Glutamatergic neuron (in vitro differentiated cells): ENCODE data around the gene TMEM18. TPM values are rescaled to one million over a fixed set of nuclear protein-coding genes. Genes with fewer than 3 reads are reported as not detected.

Experiments used
- DNase-seq: peaks from one replicate; pipeline ENCODE4 v3.0.0; 2022
- H3K27ac Mint-ChIP-seq: one replicate; pipeline ENCODE4 v1.8.0; 2020; ENCODE audit warnings: mild to moderate bottlenecking, mixed read lengths, inconsistent platforms; ENCODE audit not compliant: unreplicated experiment
- H3K27me3 Mint-ChIP-seq: one replicate; pipeline ENCODE4 v1.8.0; 2020; ENCODE audit warnings: mild to moderate bottlenecking, moderate library complexity, mixed read lengths, inconsistent platforms; ENCODE audit not compliant: unreplicated experiment
- H3K36me3 Mint-ChIP-seq: one replicate; pipeline ENCODE4 v1.8.0; 2020; ENCODE audit warnings: mild to moderate bottlenecking, mixed read lengths, inconsistent platforms; ENCODE audit not compliant: unreplicated experiment
- H3K4me1 Mint-ChIP-seq: one replicate; pipeline ENCODE4 v1.8.0; 2020; ENCODE audit warnings: mild to moderate bottlenecking, low read depth, mixed read lengths, inconsistent platforms; ENCODE audit not compliant: unreplicated experiment
- H3K4me3 Mint-ChIP-seq: one replicate; pipeline ENCODE4 v1.8.0; 2020; ENCODE audit warnings: mild to moderate bottlenecking, mixed read lengths, inconsistent platforms; ENCODE audit not compliant: unreplicated experiment
- H3K9me3 Mint-ChIP-seq: one replicate; pipeline ENCODE4 v1.8.0; 2020; ENCODE audit warnings: mild to moderate bottlenecking, moderate library complexity, mixed read lengths, inconsistent platforms; ENCODE audit not compliant: unreplicated experiment
- total RNA-seq: library from RNA; stranded (reverse); fragmentation: NEBNext Ultra II Directional; extraction: Animal tissue kit (Norgen Biotek cat#: 25700); gene quantifications from one replicate; pipeline ENCODE4 v1.2.1, GENCODE V29; 2021; ENCODE audit not compliant: unreplicated experiment
- TF ChIP-seq, protein P1 (sequence below): fragments of 200-600 bp; sonication (generic); IDR thresholded peaks from one replicate; pipeline ENCODE4 v1.5.0; 2021; ENCODE audit not compliant: partially characterized antibody, unreplicated experiment

TMEM18 gene
- total RNA-seq, 1 donor from 2014 or later, result 22.0 TPM

DNA sequence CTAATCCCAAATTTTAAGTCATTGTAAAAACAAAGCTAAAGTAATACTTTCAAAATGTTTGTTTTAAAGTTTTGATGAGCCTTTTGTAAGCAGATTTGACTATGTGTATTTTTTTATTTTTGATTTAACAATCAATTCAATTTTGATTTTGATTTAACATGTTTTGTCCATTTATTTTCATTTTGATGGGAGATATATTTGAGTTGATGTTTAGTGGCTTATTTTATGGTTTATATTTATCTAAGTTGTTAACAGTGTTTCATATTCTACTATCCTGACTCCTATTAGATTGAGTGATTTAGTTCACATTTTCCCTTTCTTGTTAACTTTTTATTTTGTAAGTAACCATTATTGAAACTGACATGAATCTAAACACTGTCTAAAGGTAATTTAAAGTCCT is 44.7 kb downstream of the TMEM18 start:
- Mint-ChIP-seq H3K27me3 (no peaks in the 10 kb centered on the region), H3K4me1 (peaks cover 15% of the 10 kb centered on the region), H3K4me3 (no peak overlapping the region), H3K36me3 (peaks cover 11% of the 10 kb centered on the region), H3K9me3 (peaks cover 4% of the 10 kb centered on the region), H3K27ac (no peak overlapping the region)
- TF ChIP-seq, protein P1, sequence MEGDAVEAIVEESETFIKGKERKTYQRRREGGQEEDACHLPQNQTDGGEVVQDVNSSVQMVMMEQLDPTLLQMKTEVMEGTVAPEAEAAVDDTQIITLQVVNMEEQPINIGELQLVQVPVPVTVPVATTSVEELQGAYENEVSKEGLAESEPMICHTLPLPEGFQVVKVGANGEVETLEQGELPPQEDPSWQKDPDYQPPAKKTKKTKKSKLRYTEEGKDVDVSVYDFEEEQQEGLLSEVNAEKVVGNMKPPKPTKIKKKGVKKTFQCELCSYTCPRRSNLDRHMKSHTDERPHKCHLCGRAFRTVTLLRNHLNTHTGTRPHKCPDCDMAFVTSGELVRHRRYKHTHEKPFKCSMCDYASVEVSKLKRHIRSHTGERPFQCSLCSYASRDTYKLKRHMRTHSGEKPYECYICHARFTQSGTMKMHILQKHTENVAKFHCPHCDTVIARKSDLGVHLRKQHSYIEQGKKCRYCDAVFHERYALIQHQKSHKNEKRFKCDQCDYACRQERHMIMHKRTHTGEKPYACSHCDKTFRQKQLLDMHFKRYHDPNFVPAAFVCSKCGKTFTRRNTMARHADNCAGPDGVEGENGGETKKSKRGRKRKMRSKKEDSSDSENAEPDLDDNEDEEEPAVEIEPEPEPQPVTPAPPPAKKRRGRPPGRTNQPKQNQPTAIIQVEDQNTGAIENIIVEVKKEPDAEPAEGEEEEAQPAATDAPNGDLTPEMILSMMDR, result no peak
- no peak for DNase-seq

DNA sequence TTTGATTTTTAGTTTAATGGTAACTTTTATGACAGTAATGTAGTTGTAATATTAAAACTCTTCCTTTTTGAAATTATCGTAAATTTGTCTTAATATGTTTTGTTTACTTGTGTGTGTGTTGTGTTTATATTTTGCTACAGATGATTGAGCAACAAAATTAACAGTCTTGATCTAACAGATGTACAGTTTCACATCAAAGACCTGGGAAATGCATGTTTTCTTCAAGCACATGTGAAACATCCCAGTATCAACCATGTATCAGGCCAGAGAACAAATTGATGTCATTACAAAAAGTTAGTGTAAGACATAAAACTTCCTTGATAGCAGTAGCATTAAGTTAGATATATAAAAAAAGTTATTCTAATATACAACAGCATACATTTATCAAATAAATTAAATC is 45.5 kb downstream of the TMEM18 start:
- peaks cover 15% of the 10 kb centered on the region for H3K4me1 Mint-ChIP-seq
- TF ChIP-seq, protein P1, result no peak
- H3K27me3 Mint-ChIP-seq, result no peaks in the 10 kb centered on the region
- H3K27ac Mint-ChIP-seq, result no peak overlapping the region
- no peak overlapping the region for H3K4me3 Mint-ChIP-seq
- H3K36me3 Mint-ChIP-seq, result peaks cover 11% of the 10 kb centered on the region
- no peak for DNase-seq
- no peaks in the 10 kb centered on the region for H3K9me3 Mint-ChIP-seq

DNA sequence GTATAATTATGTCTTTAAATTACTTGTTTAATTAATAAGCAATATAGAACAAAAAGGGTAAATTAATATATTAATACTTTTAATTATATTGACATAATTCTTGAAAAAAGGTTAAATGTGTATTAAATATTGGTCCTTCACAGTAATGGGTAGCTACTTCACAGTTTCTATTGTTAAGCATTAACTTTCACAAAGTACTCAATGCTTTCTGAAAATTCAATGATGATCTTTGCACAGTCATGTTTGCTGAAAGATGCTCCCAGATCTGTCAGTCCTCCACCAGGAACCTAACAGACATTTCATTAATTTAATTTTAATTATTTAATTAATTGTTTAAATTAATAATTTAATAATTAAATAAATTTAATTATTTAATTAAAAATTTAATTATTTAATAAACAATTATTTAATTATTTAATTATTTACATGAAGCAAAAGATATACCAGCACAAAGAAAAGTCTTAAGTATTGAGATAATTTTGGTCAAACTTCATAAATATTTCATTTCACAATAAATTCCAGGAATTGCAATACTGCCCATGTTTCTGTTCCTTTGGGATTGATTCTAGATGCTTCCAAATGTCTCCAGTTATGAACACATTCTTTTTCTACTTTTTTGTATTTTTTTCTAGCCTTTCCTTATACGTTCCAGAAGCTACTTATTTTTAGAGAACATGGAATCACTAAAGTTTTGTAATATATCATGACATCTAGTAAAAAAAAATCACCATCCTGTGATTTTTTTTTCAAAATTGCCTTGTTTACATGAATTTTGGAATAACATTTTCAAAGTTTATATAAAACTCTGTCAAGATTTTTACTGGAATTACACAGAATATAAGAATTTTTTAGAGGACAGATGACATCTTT is 46.5 kb downstream of the TMEM18 start:
- H3K9me3 Mint-ChIP-seq, result no peaks in the 10 kb centered on the region
- no peak overlapping the region for H3K4me3 Mint-ChIP-seq
- H3K4me1 Mint-ChIP-seq, result peaks cover 15% of the 10 kb centered on the region
- peaks cover 11% of the 10 kb centered on the region for H3K36me3 Mint-ChIP-seq
- DNase-seq, result no peak
- TF ChIP-seq, protein P1, result no peak
- H3K27me3 Mint-ChIP-seq, result no peaks in the 10 kb centered on the region
- no peak overlapping the region for H3K27ac Mint-ChIP-seq

DNA sequence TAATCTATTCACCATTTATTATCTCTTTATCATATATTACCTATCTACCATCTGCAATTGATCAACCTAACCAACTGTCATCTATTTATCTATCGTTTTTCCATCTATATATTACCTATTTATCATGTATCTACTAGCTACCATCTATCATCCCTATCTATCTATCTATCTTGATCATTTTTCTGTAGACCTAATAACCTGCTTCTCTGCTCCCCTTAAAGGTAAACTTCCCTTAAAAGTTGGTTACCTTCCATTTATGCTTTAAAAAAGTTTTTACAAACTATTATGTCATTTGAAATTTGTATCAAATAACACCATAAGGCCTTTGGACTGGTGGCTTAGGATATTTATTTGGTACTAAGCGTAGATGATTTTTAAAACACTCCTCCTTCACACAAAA is 47.2 kb downstream of the TMEM18 start:
- no peak overlapping the region for H3K27ac Mint-ChIP-seq

DNA sequence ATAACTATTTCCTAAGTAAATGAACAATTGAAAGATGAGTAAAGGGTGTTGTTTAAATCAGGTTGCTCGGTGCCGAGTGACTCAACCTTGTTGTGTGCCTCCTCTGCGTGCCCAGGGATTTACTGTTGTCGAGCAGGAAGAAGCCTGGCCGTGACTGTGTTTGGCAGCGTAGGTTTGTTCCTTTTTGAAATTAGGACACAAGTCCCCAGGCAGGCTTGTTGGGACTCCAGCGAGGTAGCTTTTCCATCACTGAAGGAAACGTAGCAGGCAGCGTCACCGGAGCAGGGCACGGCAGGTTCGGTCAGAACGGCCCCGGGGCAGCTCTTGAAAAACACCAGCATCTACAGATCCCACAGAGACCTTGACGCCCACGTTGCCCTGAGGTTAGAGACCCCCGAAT is 48.6 kb downstream of the TMEM18 start:
- DNase-seq, result no peak
- H3K4me3 Mint-ChIP-seq, result no peak overlapping the region
- H3K9me3 Mint-ChIP-seq, result no peaks in the 10 kb centered on the region
- TF ChIP-seq, protein P1, result no peak
- H3K27ac Mint-ChIP-seq, result no peak overlapping the region
- no peaks in the 10 kb centered on the region for H3K27me3 Mint-ChIP-seq
- peaks cover 8% of the 10 kb centered on the region for H3K4me1 Mint-ChIP-seq
- H3K36me3 Mint-ChIP-seq, result peaks cover 11% of the 10 kb centered on the region

More for the DNA sequence above, 47.2 kb downstream of the TMEM18 start:
- Mint-ChIP-seq H3K4me3 (no peak overlapping the region), H3K36me3 (peaks cover 11% of the 10 kb centered on the region), H3K4me1 (peaks cover 16% of the 10 kb centered on the region), H3K27me3 (no peaks in the 10 kb centered on the region), H3K9me3 (no peaks in the 10 kb centered on the region)
- no peak for DNase-seq
- TF ChIP-seq, protein P1, result no peak
